Liver (tissue), 9 donors: ENCODE data around the gene MAL. TPM values are rescaled to one million over a fixed set of nuclear protein-coding genes. Genes with fewer than 3 reads are reported as not detected.

Experiments used
- DNase-seq: peaks from one replicate; pipeline ENCODE4 v3.0.0-alpha.2; 2017; ENCODE audit warnings: low spot score
- H3K27ac ChIP-seq, 2 donors: one replicate each; pipeline ENCODE4 v1.7.0; 2013; ENCODE audit warnings: inconsistent platforms in 2 of 2, low read length in 2 of 2, control low read depth in 1 of 2, low read depth in 1 of 2, mild to moderate bottlenecking in 1 of 2
- H3K27me3 ChIP-seq, 4 donors: one replicate each; pipeline versions ENCODE4 v1.6.1 to v1.7.0; 2013; ENCODE audit warnings: low read length in 3 of 4, inconsistent platforms in 1 of 4, mild to moderate bottlenecking in 1 of 4, moderate library complexity in 1 of 4; ENCODE audit not compliant: control insufficient read depth in 4 of 4, insufficient read depth in 4 of 4
- H3K36me3 ChIP-seq, 4 donors: one replicate each; pipeline versions ENCODE4 v1.6.1 to v1.7.0; 2013; ENCODE audit warnings: low read length in 3 of 4, mild to moderate bottlenecking in 3 of 4, low read depth in 1 of 4, moderate library complexity in 1 of 4; ENCODE audit not compliant: control insufficient read depth in 4 of 4, insufficient read depth in 3 of 4
- H3K4me1 ChIP-seq, 4 donors: one replicate each; pipeline versions ENCODE4 v1.6.1 to v1.7.0; 2013; ENCODE audit warnings: low read length in 3 of 4, mild to moderate bottlenecking in 3 of 4, moderate library complexity in 1 of 4; ENCODE audit not compliant: control insufficient read depth in 4 of 4, insufficient read depth in 4 of 4
- H3K4me3 ChIP-seq, 3 donors: one replicate each; pipeline versions ENCODE4 v1.6.1 to v1.7.0; 2013; ENCODE audit warnings: low read length in 3 of 3, control low read depth in 1 of 3, low read depth in 1 of 3, mild to moderate bottlenecking in 1 of 3
- H3K9ac ChIP-seq, 2 donors: one replicate each; pipeline ENCODE4 v1.7.0; 2013; ENCODE audit warnings: low read length in 2 of 2, mild to moderate bottlenecking in 2 of 2, moderate library complexity in 2 of 2, control low read depth in 1 of 2, low read depth in 1 of 2
- H3K9me3 ChIP-seq, 4 donors: one replicate each; pipeline versions ENCODE4 v1.6.1 to v1.7.0; 2013; ENCODE audit warnings: low read length in 3 of 4; ENCODE audit not compliant: control insufficient read depth in 4 of 4
- ATF3 ChIP-seq: IDR thresholded peaks from 2 replicates; pipeline ENCODE4 v1.6.1; 2016; ENCODE audit warnings: antibody characterized with exemption
- CTCF ChIP-seq: fragments of 150-350 bp; IDR thresholded peaks from 2 replicates; pipeline ENCODE4 v1.5.1; 2017; ENCODE audit warnings: improper control_type of control experiment, low read depth, low read length; ENCODE audit not compliant: missing input control
- EGR1 ChIP-seq, 2 donors: IDR thresholded peaks; 2 replicates each; pipeline ENCODE4 v1.6.1; 2016 to 2018; ENCODE audit warnings: antibody characterized with exemption in 2 of 2, low read depth in 2 of 2
- FOXA1 ChIP-seq: IDR thresholded peaks from 2 replicates; pipeline ENCODE4 v1.6.1; 2016; ENCODE audit warnings: antibody characterized with exemption
- FOXA2 ChIP-seq: IDR thresholded peaks from 2 replicates; pipeline ENCODE4 v1.6.1; 2016; ENCODE audit warnings: antibody characterized with exemption
- GABPA ChIP-seq, 2 donors: IDR thresholded peaks in 1 of 2; conservative IDR thresholded peaks in 1 of 2; 2 replicates each; pipeline ENCODE4 v1.6.1; 2016; ENCODE audit warnings: antibody characterized with exemption in 2 of 2, mild to moderate bottlenecking in 1 of 2, moderate library complexity in 1 of 2
- HNF4A ChIP-seq, 2 donors: conservative IDR thresholded peaks; 2 replicates each; pipeline ENCODE4 v1.6.1; 2016; ENCODE audit warnings: antibody characterized with exemption in 2 of 2, mild to moderate bottlenecking in 2 of 2
- HNF4G ChIP-seq: IDR thresholded peaks from 2 replicates; pipeline ENCODE4 v1.6.1; 2016; ENCODE audit warnings: antibody characterized with exemption
- JUND ChIP-seq, 2 donors: IDR thresholded peaks; 2 replicates each; pipeline ENCODE4 v1.6.1; 2016; ENCODE audit warnings: antibody characterized with exemption in 2 of 2
- MAX ChIP-seq: IDR thresholded peaks from 2 replicates; pipeline ENCODE4 v1.6.1; 2016; ENCODE audit warnings: antibody characterized with exemption
- NR2F2 ChIP-seq: IDR thresholded peaks from 2 replicates; pipeline ENCODE4 v1.6.1; 2016; ENCODE audit warnings: antibody characterized with exemption
- RAD21 ChIP-seq, 2 donors: IDR thresholded peaks; 2 replicates each; pipeline ENCODE4 v1.6.1; 2016; ENCODE audit warnings: antibody characterized with exemption in 2 of 2, mild to moderate bottlenecking in 2 of 2
- RXRA ChIP-seq, 2 donors: IDR thresholded peaks; 2 replicates each; pipeline ENCODE4 v1.6.1; 2017 to 2018; ENCODE audit warnings: antibody characterized with exemption in 2 of 2, mild to moderate bottlenecking in 1 of 2
- SP1 ChIP-seq: IDR thresholded peaks from 2 replicates; pipeline ENCODE4 v1.6.1; 2018; ENCODE audit warnings: antibody characterized with exemption, mild to moderate bottlenecking
- TAF1 ChIP-seq: conservative IDR thresholded peaks from 2 replicates; pipeline ENCODE4 v1.6.1; 2016; ENCODE audit warnings: antibody characterized with exemption, mild to moderate bottlenecking
- YY1 ChIP-seq: IDR thresholded peaks from 2 replicates; pipeline ENCODE4 v1.6.1; 2016; ENCODE audit warnings: antibody characterized with exemption, mild to moderate bottlenecking
- WGBS: extraction: QIAGEN DNeasy Blood & Tissue Kit; methylation state at CpG from one replicate; pipeline ENCODE4 v1.1.7; 2013; 5-methylcytosine and 5-hydroxymethylcytosine counted together
- polyA plus RNA-seq, 2 donors: library from polyadenylated mRNA; stranded (reverse) in 1 of 2; unstranded in 1 of 2; fragments of 200-250 nt in 1 of 2; fragments of >200 nt in 1 of 2; fragmentation: Nextera tagmentation in 1 of 2; extraction: Ambion mirVana in 1 of 2; gene quantifications; one replicate each; pipeline versions ENCODE4 v1.2.1 to v1.2.3, GENCODE V29; 2013 to 2015
- total RNA-seq, 2 donors: library from RNA; depleted of rRNA; stranded (reverse); fragments of >200 nt; gene quantifications; one replicate each; pipeline ENCODE4 v1.2.3, GENCODE V29; 2014
- donor health status: healthy.
- donor health status: healthy.
- donor health status: healthy.
- donor health status: healthy.
- donor health status: healthy.

Gene MAL
- total and polyA plus RNA-seq, 4 donors: 0.51 TPM; not detected in 3

GRCh38 chr2:95079199-95079683 is 53.7 kb downstream of the MAL start:
- WGBS: 36% methylated on average over 7 of the region's 7 CpGs
- DNase-seq: no peak
- no peak overlapping the region for H3K9ac ChIP-seq

GRCh38 chr2:95082477-95082876 is 57.0 kb downstream of the MAL start:
- Histone ChIP-seq H3K36me3 (peaks cover 7 to 23% (median 19%) of the 10 kb centered on the region in 4 donors), H3K4me1 (no peaks in the 10 kb centered on the region), H3K9ac (no peak overlapping the region), H3K27me3 (no peaks in the 10 kb centered on the region), H3K4me3 (no peak overlapping the region), H3K9me3 (no peaks in the 10 kb centered on the region), H3K27ac (no peak overlapping the region)
- DNase-seq: no peak
- TF ChIP-seq EGR1 (IDR thresholded peaks at IDR 0.05; ENCODE audit: low read depth in 2 of 2) (no peak), JUND (IDR thresholded peaks at IDR 0.05) (no peak), RXRA (IDR thresholded peaks at IDR 0.05) (no peak), YY1 (no peak), ATF3 (no peak), NR2F2 (no peak)
- WGBS: 96% methylated on average over 2 of the region's 2 CpGs

More at GRCh38 chr2:95079199-95079683, 53.7 kb downstream of the MAL start:
- TF ChIP-seq HNF4G: no peak
- no peak for TF ChIP-seq TAF1
- no peak for TF ChIP-seq MAX
- no peaks in the 10 kb centered on the region for H3K9me3 ChIP-seq
- no peak overlapping the region for H3K27ac ChIP-seq
- H3K4me3 ChIP-seq: no peak overlapping the region
- no peaks in the 10 kb centered on the region for H3K27me3 ChIP-seq
- peaks cover 2 to 8% (median 6%) of the 10 kb centered on the region in 4 donors for H3K4me1 ChIP-seq
- H3K36me3 ChIP-seq: no peaks in the 10 kb centered on the region

- Histone ChIP-seq H3K36me3 (peaks cover 10 to 48% (median 39%) of the 10 kb centered on the region in 4 donors), H3K4me1 (no peaks in the 10 kb centered on the region), H3K27me3 (no peaks in the 10 kb centered on the region), H3K4me3 (no peak overlapping the region), H3K27ac (no peak overlapping the region), H3K9me3 (no peaks in the 10 kb centered on the region), H3K9ac (no peak overlapping the region)
- DNase-seq: no peak
- no peak for TF ChIP-seq MAX
- TF ChIP-seq EGR1 (IDR thresholded peaks at IDR 0.05; ENCODE audit: low read depth in 2 of 2): no peak
- no peak for TF ChIP-seq HNF4G
- 87% methylated on average over 1 of the region's 1 CpG for WGBS
These were observed 60.5 kb downstream of the MAL start for GRCh38 chr2:95086017-95086416.

- peaks cover 13 to 60% (median 50%) of the 10 kb centered on the region in 4 donors for H3K36me3 ChIP-seq
- H3K4me1 ChIP-seq: no peaks in the 10 kb centered on the region
- H3K27me3 ChIP-seq: no peaks in the 10 kb centered on the region
- TF ChIP-seq MAX (no peak), RAD21 (IDR thresholded peaks at IDR 0.05) (no peak), SP1 (no peak), CTCF (no peak), NR2F2 (no peak), HNF4A (conservative IDR thresholded peaks at IDR 0.05) (no peak), FOXA1 (no peak), JUND (IDR thresholded peaks at IDR 0.05) (no peak), GABPA (IDR thresholded peaks at IDR 0.05 in 1 of 2, conservative IDR thresholded peaks at IDR 0.05 in 1 of 2) (no peak), EGR1 (IDR thresholded peaks at IDR 0.05; ENCODE audit: low read depth in 2 of 2) (no peak), FOXA2 (no peak), RXRA (IDR thresholded peaks at IDR 0.05) (no peak), HNF4G (no peak)
- H3K27ac ChIP-seq: no peak overlapping the region
- H3K4me3 ChIP-seq: no peak overlapping the region
- no peak overlapping the region for H3K9ac ChIP-seq
- DNase-seq: no peak
- no peaks in the 10 kb centered on the region for H3K9me3 ChIP-seq
- 98% methylated on average over 5 of the region's 5 CpGs for WGBS
These were observed 61.9 kb downstream of the MAL start for GRCh38 chr2:95087379-95087778.
